Measurements from ENCODE around the gene OR2T35. TPM values are rescaled to one million over a fixed set of nuclear protein-coding genes. Genes with fewer than 3 reads are reported as not detected.

Gene OR2T35
- total and polyA plus RNA-seq, 4 donors: not detected

DNA sequence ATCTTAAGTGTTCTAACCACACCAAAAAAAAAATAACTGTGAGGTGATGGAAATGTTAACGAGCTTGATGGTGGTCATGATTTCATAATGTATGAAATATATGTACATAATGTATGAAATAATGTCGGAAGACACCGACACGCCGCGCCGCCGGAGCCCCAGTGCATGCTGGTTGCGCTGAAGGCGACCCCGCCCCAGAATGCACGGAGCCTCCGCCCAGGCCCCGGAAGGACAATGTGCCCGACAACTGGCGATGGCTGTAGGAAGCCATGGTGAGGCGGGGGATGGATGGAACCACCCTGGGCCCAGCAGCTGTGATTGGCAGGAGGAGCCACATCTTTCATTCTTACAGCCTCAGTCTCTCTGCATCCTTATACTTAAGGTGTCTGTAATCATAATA, 55.0 kb downstream of the OR2T35 start:
- no peaks in the 10 kb centered on the region for H3K4me1 ChIP-seq (ENCODE audit: control insufficient read depth in 4 of 4, insufficient read depth in 4 of 4, low read length in 3 of 4)
- no peak overlapping the region for H3K9ac ChIP-seq (ENCODE audit: low read depth in 1 of 2, low read length in 2 of 2)
- no peak overlapping the region for H3K27ac ChIP-seq (ENCODE audit: low read depth in 1 of 2, low read length in 2 of 2)
- H3K36me3 ChIP-seq (ENCODE audit: control insufficient read depth in 4 of 4, insufficient read depth in 3 of 4, low read depth in 1 of 4, low read length in 3 of 4): no peaks in the 10 kb centered on the region
- no peak overlapping the region for H3K4me3 ChIP-seq (ENCODE audit: low read depth in 1 of 3, low read length in 3 of 3)
- no peaks in the 10 kb centered on the region for H3K9me3 ChIP-seq (ENCODE audit: control insufficient read depth in 4 of 4, low read length in 3 of 4)
- DNase-seq (ENCODE audit: low spot score): no peak
- no peaks in the 10 kb centered on the region for H3K27me3 ChIP-seq (ENCODE audit: control insufficient read depth in 4 of 4, insufficient read depth in 4 of 4, low read length in 3 of 4)
- WGBS: 90% methylated on average over 17 of the region's 17 CpGs
- no peak for TF ChIP-seq TAF1 (conservative IDR thresholded peaks at IDR 0.05)

DNA sequence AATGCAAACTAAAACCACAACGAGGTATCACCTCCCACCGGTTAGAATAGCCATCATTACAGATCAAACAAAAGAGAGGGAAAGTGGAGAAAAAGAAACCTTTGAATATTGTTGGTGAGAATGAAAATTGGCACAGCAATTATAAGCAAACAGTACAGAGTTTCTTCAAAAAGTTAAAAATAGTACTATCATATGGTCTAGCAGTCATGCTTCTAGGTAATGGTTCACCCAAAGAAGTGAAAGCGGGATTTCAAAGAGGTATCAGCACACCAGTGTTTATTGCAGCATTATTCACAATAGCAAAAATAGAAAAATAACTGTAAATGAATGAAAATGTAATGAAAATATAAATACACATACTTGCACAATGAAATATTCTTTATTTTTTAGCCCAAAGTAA, 55.7 kb downstream of the OR2T35 start:
- H3K9ac ChIP-seq (ENCODE audit: low read depth in 1 of 2, low read length in 2 of 2): no peak overlapping the region
- H3K27ac ChIP-seq (ENCODE audit: low read depth in 1 of 2, low read length in 2 of 2): peak overlapping the region in 1 of 2 donors; percentile 30
- H3K27me3 ChIP-seq (ENCODE audit: control insufficient read depth in 4 of 4, insufficient read depth in 4 of 4, low read length in 3 of 4): no peaks in the 10 kb centered on the region
- H3K4me1 ChIP-seq (ENCODE audit: control insufficient read depth in 4 of 4, insufficient read depth in 4 of 4, low read length in 3 of 4): no peaks in the 10 kb centered on the region
- WGBS: 78% methylated on average over 3 of the region's 3 CpGs
- TF ChIP-seq, protein P1, sequence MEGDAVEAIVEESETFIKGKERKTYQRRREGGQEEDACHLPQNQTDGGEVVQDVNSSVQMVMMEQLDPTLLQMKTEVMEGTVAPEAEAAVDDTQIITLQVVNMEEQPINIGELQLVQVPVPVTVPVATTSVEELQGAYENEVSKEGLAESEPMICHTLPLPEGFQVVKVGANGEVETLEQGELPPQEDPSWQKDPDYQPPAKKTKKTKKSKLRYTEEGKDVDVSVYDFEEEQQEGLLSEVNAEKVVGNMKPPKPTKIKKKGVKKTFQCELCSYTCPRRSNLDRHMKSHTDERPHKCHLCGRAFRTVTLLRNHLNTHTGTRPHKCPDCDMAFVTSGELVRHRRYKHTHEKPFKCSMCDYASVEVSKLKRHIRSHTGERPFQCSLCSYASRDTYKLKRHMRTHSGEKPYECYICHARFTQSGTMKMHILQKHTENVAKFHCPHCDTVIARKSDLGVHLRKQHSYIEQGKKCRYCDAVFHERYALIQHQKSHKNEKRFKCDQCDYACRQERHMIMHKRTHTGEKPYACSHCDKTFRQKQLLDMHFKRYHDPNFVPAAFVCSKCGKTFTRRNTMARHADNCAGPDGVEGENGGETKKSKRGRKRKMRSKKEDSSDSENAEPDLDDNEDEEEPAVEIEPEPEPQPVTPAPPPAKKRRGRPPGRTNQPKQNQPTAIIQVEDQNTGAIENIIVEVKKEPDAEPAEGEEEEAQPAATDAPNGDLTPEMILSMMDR (IDR thresholded peaks at IDR 0.05; ENCODE audit: low read depth, low read length, missing input control): no peak
- TF ChIP-seq FOXA2 (IDR thresholded peaks at IDR 0.05): no peak
- no peak overlapping the region for H3K4me3 ChIP-seq (ENCODE audit: low read depth in 1 of 3, low read length in 3 of 3)
- no peaks in the 10 kb centered on the region for H3K36me3 ChIP-seq (ENCODE audit: control insufficient read depth in 4 of 4, insufficient read depth in 3 of 4, low read depth in 1 of 4, low read length in 3 of 4)
- DNase-seq (ENCODE audit: low spot score): no peak
- no peaks in the 10 kb centered on the region for H3K9me3 ChIP-seq (ENCODE audit: control insufficient read depth in 4 of 4, low read length in 3 of 4)

Small RNA genes lying within 50 kb of the gene (small RNA-seq; reads per million reads assigned to genes)
- gene RF00019: not detected

Other genes with a start within 250 kb of the OR2T35 start
- not detected for gene OR2T1, start 242.2 kb downstream of the OR2T35 start, total RNA-seq
- not detected for gene OR2T1, start 242.2 kb downstream of the OR2T35 start, polyA plus RNA-seq
- gene OR2T2, start 199.6 kb downstream of the OR2T35 start, total RNA-seq: not detected
- not detected for gene OR2T2, start 199.6 kb downstream of the OR2T35 start, polyA plus RNA-seq
- not detected for gene OR2T3, start 171.9 kb downstream of the OR2T35 start, total RNA-seq
- not detected for gene OR2T3, start 171.9 kb downstream of the OR2T35 start, polyA plus RNA-seq
- gene OR2T5, start 156.7 kb downstream of the OR2T35 start, total RNA-seq: not detected
- gene OR2T5, start 156.7 kb downstream of the OR2T35 start, polyA plus RNA-seq: not detected
- gene OR2G6, start 137.2 kb downstream of the OR2T35 start, total RNA-seq: not detected
- gene OR2G6, start 137.2 kb downstream of the OR2T35 start, polyA plus RNA-seq: not detected
- gene OR2T29, start 82.5 kb downstream of the OR2T35 start, total RNA-seq: not detected
- not detected for gene OR2T29, start 82.5 kb downstream of the OR2T35 start, polyA plus RNA-seq
- gene OR2T34, start 70.5 kb downstream of the OR2T35 start, total RNA-seq: not detected
- gene OR2T34, start 70.5 kb downstream of the OR2T35 start, polyA plus RNA-seq: not detected
- not detected for gene OR2T10, start 47.6 kb downstream of the OR2T35 start, total RNA-seq
- not detected for gene OR2T10, start 47.6 kb downstream of the OR2T35 start, polyA plus RNA-seq
- not detected for gene OR2T11, start 10.2 kb downstream of the OR2T35 start, total RNA-seq
- gene OR2T11, start 10.2 kb downstream of the OR2T35 start, polyA plus RNA-seq: not detected
- gene OR2T27, start 10.2 kb upstream of the OR2T35 start, total RNA-seq: not detected
- not detected for gene OR2T27, start 10.2 kb upstream of the OR2T35 start, polyA plus RNA-seq
- not detected for gene OR14I1, start 57.5 kb upstream of the OR2T35 start, total RNA-seq
- not detected for gene OR14I1, start 57.5 kb upstream of the OR2T35 start, polyA plus RNA-seq
- gene LYPD8, start 110.5 kb upstream of the OR2T35 start, total RNA-seq: not detected
- not detected for gene LYPD8, start 110.5 kb upstream of the OR2T35 start, polyA plus RNA-seq
- gene SH3BP5L, start 180.6 kb upstream of the OR2T35 start, total RNA-seq: 10 to 100 TPM; 14.3 to 16.4 TPM
- 10 to 100 TPM in 1 of 2 donors, 1 to 10 TPM in 1; 1.5 to 10.6 TPM for gene SH3BP5L, start 180.6 kb upstream of the OR2T35 start, polyA plus RNA-seq
- 10 to 100 TPM; 22.6 to 28.0 TPM for gene ZNF672, start 192.9 kb upstream of the OR2T35 start, total RNA-seq
- 10 to 100 TPM in 1 of 2 donors, 1 to 10 TPM in 1; 6.4 to 17.5 TPM for gene ZNF672, start 192.9 kb upstream of the OR2T35 start, polyA plus RNA-seq
- 10 to 100 TPM in 1 of 2 donors, 1 to 10 TPM in 1; 7.8 to 16.3 TPM for gene ZNF692, start 213.8 kb upstream of the OR2T35 start, total RNA-seq
- 10 to 100 TPM in 1 of 2 donors, 1 to 10 TPM in 1; 8.1 to 12.7 TPM for gene ZNF692, start 213.8 kb upstream of the OR2T35 start, polyA plus RNA-seq